ENCODE data around the gene STIL.

- no peak for TF ChIP-seq TCF12 (IDR thresholded peaks at IDR 0.05; ENCODE audit: low read depth)
- no peak for TF ChIP-seq RAD21 (IDR thresholded peaks at IDR 0.05; ENCODE audit: low read depth)
- TF ChIP-seq EGR1 (IDR thresholded peaks at IDR 0.05) = no peak
- TF ChIP-seq REST (IDR thresholded peaks at IDR 0.05; ENCODE audit: low read depth) = no peak
- no peak for TF ChIP-seq CEBPB (IDR thresholded peaks at IDR 0.05)
- TF ChIP-seq CREB1 (IDR thresholded peaks at IDR 0.05; ENCODE audit: low read depth) = no peak
- no peak for TF ChIP-seq USF1 (IDR thresholded peaks at IDR 0.05)
- no peak for TF ChIP-seq EP300 (IDR thresholded peaks at IDR 0.05; ENCODE audit: borderline replicate concordance)
Observed at GRCh38 chr1:47207803-47208373, 106.1 kb downstream of the STIL start.
